Body of pancreas (tissue), 4 donors: ENCODE measurements around the gene CYFIP2. TPM values are rescaled to one million over a fixed set of nuclear protein-coding genes. Genes with fewer than 3 reads are reported as not detected.

Source experiments
- ATAC-seq: fragments of 150-250 bp; one replicate; pipeline ENCODE4 v1.9.1; 2016
- DNase-seq, 4 donors: peaks; one replicate each; pipeline ENCODE4 v3.0.0-alpha.2; 2019
- H3K27ac ChIP-seq, 4 donors: fragments of 200-600 bp; sonication (generic); 1 replicate in 3 of 4; 2 replicates in 1 of 4; pipeline versions ENCODE4 v1.5.1 to v1.6.1; 2016 to 2019; ENCODE audit warnings: mild to moderate bottlenecking in 1 of 4, mixed read lengths in 1 of 4, moderate library complexity in 1 of 4
- H3K27me3 ChIP-seq, 2 donors: fragments of 200-600 bp; sonication (generic); one replicate each; pipeline ENCODE4 v1.6.0; 2016; ENCODE audit warnings: mild to moderate bottlenecking in 1 of 2
- H3K36me3 ChIP-seq, 2 donors: fragments of 200-600 bp; sonication (generic); replicated peaks in 1 of 2; 2 replicates each; pipeline ENCODE4 v1.5.1; 2016; ENCODE audit warnings: low read depth in 2 of 2; ENCODE audit not compliant: insufficient read depth in 1 of 2
- H3K4me1 ChIP-seq: fragments of 200-600 bp; sonication (generic); one replicate; pipeline ENCODE4 v1.6.0; 2016
- H3K4me3 ChIP-seq, 2 donors: fragments of 200-600 bp; sonication (generic); 1 replicate in 1 of 2; 2 replicates in 1 of 2; pipeline ENCODE4 v1.5.1; 2016 to 2019
- H3K9me3 ChIP-seq, 3 donors: fragments of 200-600 bp; sonication (generic); 1 replicate in 2 of 3; 2 replicates in 1 of 3; pipeline ENCODE4 v1.5.1; 2016
- CTCF ChIP-seq, 7 experiments: fragments of 450-650 bp in 4 of 7; fragments of 200-600 bp in 3 of 7; sonication (generic) in 3 of 7; IDR thresholded peaks; one replicate each; pipeline ENCODE4 v1.5.1; 2016 to 2019; ENCODE audit warnings: antibody characterized with exemption in 7 of 7
- POLR2A ChIP-seq, 3 donors: fragments of 450-650 bp; IDR thresholded peaks; one replicate each; pipeline ENCODE4 v1.6.1; 2016; ENCODE audit warnings: antibody characterized with exemption in 3 of 3, mild to moderate bottlenecking in 2 of 3
- WGBS, 2 donors: methylation state at CpG; one replicate each; pipeline ENCODE4 v1.1.5; 2017; 5-methylcytosine and 5-hydroxymethylcytosine counted together
- intact Hi-C: fragments of 100-400 bp; cut with DNase I; formaldehyde crosslinking; loops from one replicate; pipeline ENCODE4 v1.15.1; 2023
- total RNA-seq, 2 donors: library from RNA; depleted of rRNA; stranded (reverse); fragments of >200 nt; gene quantifications; one replicate each; pipeline ENCODE4 v1.1.0, GENCODE V29; 2016

The CYFIP2 gene
- total RNA-seq, 2 donors from 2014 or later: 15.6 to 22.1 TPM

DNA sequence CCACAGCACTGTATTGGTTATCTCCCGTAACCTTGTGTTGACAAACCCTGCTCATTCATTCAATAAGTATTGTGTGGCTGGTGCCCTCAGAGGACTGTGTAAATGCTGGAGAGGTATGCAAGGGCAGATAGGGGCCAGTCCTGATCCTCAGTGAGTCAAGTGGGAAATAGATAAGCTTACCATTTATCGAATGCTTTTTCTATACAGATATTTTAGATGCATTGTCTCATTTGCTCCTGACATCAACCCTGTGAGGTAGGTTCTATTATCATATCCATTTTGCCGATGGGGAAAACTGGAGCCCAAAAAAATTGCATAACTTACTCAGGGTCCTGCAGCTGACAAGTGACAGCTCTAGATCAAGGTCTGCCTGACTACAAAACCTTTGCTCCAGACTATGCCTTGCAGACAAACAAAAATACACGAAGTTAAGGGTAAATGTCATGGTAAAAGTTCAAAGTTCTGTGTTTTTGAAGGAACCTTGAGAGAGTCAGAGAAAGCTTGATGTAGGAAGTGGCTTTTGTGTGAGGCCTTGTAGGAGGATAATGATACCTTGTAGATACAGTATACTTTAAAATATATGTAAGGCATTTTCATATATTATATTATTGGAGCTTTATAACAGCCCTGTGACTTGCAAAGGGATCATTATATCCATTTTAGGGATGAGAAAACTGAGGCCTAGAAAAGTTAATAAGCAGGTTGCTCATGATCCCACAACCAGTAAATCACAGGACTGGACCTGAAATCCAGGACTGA lies 22.7 kb downstream of the CYFIP2 start:
- WGBS, 2 donors: 49 to 58% methylated on average over 4 of the region's 4 CpGs
- peaks cover 5% of the 10 kb centered on the region for H3K4me1 ChIP-seq
- H3K27ac ChIP-seq: no peak overlapping the region
- no peaks in the 10 kb centered on the region for H3K9me3 ChIP-seq
- no peaks in the 10 kb centered on the region for H3K27me3 ChIP-seq
- DNase-seq: no peak
- TF ChIP-seq POLR2A (IDR thresholded peaks at IDR 0.05) (no peak), CTCF (IDR thresholded peaks at IDR 0.05) (no peak)
- no peaks in the 10 kb centered on the region for H3K36me3 ChIP-seq
- no peak overlapping the region for H3K4me3 ChIP-seq
- intact Hi-C loops: no loop called here
- ATAC-seq: no peak

- Histone ChIP-seq H3K9me3 (no peaks in the 10 kb centered on the region), H3K4me3 (no peak overlapping the region), H3K4me1 (peaks cover 5% of the 10 kb centered on the region), H3K36me3 (no peaks in the 10 kb centered on the region), H3K27me3 (no peaks in the 10 kb centered on the region), H3K27ac (no peak overlapping the region)
- TF ChIP-seq POLR2A (IDR thresholded peaks at IDR 0.05): no peak
- TF ChIP-seq CTCF (IDR thresholded peaks at IDR 0.05): no peak
- ATAC-seq (no peak), DNase-seq (no peak)
- intact Hi-C loops: no loop called here
- WGBS, 2 donors: 84 to 85% methylated on average over 9 of the region's 9 CpGs
Observed at GRCh38 chr5:157289164-157289819, 23.4 kb downstream of the CYFIP2 start.

- TF ChIP-seq CTCF (IDR thresholded peaks at IDR 0.05): no peak
- TF ChIP-seq POLR2A (IDR thresholded peaks at IDR 0.05): no peak
- no peak for DNase-seq
- H3K27ac ChIP-seq: peak overlapping the region in 2 of 4 donors; percentile 19 to 20
- H3K36me3 ChIP-seq: no peaks in the 10 kb centered on the region
- peaks cover 5% of the 10 kb centered on the region for H3K4me1 ChIP-seq
- WGBS, 2 donors: 85 to 88% methylated on average over 6 of the region's 6 CpGs
- intact Hi-C loops: no loop called here
- no peak overlapping the region for H3K4me3 ChIP-seq
- no peaks in the 10 kb centered on the region for H3K9me3 ChIP-seq
- H3K27me3 ChIP-seq: no peaks in the 10 kb centered on the region
- ATAC-seq: no peak
Observed at GRCh38 chr5:157290156-157290980, 24.4 kb downstream of the CYFIP2 start.

DNA sequence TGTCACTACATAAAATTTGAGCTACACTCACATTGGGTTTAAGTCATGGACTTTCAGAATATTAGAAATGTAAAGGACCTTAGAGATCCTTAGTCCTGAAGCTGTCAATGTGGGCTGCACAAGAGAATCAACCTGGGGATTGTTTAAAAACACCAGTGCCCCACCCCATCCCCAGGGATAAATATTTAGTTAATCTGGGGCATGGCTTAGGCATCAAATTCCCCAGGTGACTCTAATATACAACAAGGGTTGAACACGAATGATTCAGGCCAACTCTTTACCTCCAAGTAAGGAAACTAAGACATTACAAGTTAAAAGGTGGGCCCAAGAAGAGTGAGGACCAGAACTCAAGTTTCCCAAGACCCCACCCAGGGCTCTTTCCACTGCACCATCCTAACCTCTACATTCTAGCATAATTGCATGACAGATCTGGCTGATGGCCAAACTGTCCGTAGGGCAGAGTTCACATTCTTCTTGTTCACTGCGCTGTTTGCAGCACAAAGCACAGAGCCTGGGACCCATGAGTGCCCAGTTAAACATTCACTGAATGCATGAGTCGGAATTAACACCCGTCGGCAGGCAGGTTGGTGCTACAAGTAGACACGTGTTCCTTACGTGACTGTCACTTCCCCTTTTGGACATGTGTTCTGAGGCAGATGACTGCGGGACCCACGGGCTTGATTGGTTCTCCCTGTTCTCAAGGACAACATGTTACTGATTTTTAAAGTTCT lies 25.2 kb downstream of the CYFIP2 start:
- Histone ChIP-seq H3K36me3 (no peaks in the 10 kb centered on the region), H3K4me1 (peaks cover 5% of the 10 kb centered on the region), H3K9me3 (no peaks in the 10 kb centered on the region), H3K27ac (peak overlapping the region in 2 of 4 donors; percentile 19 to 20), H3K4me3 (no peak overlapping the region), H3K27me3 (no peaks in the 10 kb centered on the region)
- intact Hi-C loops: no loop called here
- 14 to 19% methylated on average over 10 of the region's 10 CpGs for WGBS, 2 donors
- TF ChIP-seq CTCF (IDR thresholded peaks at IDR 0.05): no peak
- DNase-seq: peak; percentile 54 to 77 (median 61)
- ATAC-seq: peak; percentile 81
